Measurements from ENCODE around the gene NAA35.
"Not testable (repeated sequence)": the region's sequence is repeated elsewhere in the genome, so short reads cannot be mapped to it uniquely, and the experiment has no call there.

The NAA35 gene

GRCh38 chr9:85925493-85925892 lies 15.5 kb upstream of the NAA35 start:
- TF ChIP-seq, protein P1, sequence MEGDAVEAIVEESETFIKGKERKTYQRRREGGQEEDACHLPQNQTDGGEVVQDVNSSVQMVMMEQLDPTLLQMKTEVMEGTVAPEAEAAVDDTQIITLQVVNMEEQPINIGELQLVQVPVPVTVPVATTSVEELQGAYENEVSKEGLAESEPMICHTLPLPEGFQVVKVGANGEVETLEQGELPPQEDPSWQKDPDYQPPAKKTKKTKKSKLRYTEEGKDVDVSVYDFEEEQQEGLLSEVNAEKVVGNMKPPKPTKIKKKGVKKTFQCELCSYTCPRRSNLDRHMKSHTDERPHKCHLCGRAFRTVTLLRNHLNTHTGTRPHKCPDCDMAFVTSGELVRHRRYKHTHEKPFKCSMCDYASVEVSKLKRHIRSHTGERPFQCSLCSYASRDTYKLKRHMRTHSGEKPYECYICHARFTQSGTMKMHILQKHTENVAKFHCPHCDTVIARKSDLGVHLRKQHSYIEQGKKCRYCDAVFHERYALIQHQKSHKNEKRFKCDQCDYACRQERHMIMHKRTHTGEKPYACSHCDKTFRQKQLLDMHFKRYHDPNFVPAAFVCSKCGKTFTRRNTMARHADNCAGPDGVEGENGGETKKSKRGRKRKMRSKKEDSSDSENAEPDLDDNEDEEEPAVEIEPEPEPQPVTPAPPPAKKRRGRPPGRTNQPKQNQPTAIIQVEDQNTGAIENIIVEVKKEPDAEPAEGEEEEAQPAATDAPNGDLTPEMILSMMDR (IDR thresholded peaks at IDR 0.05; ENCODE audit: control extremely low read depth, extremely low read depth, low read depth, missing control alignments) = no peak
- CTCF ChIA-PET = interaction anchor here (1.5 kb wide), 1 partner anchor 26 kb away, joined by 3 read pairs; no protein-coding TSS in a partner anchor
- POLR2A ChIA-PET = no interaction called here
- DNase-seq (ENCODE audit: extremely low spot score) = no peak

- CTCF ChIA-PET = no interaction called here
- no peak for DNase-seq (ENCODE audit: extremely low spot score)
- TF ChIP-seq, protein P1 (IDR thresholded peaks at IDR 0.05; ENCODE audit: control extremely low read depth, extremely low read depth, low read depth, missing control alignments) = no peak
- POLR2A ChIA-PET = no interaction called here
Measured at GRCh38 chr9:85927076-85927475, 13.9 kb upstream of the NAA35 start.

DNA sequence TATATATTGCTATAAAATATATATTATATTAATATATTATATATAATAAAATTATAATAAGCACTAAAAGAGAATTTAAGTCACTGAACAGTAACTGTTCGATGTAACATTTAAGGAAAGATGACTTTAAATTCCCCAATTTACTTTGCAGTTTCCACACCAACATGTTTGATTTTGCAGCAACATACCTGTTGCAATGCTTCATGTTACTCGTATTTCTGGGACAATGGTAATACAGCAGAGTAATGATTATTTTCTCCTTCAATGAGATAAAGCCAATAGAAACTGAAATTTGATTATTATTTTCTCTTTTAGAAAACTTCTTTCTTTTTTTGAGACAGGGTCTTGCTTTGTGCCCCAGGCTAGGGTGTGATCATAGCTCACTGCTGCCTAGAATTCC lies 9.5 kb upstream of the NAA35 start:
- ChIA-PET CTCF (interaction anchor here (1.3 kb wide), 1 partner anchor 8 kb away, joined by 4 read pairs; no protein-coding TSS in a partner anchor), POLR2A (no interaction called here)
- TF ChIP-seq, protein P1 (IDR thresholded peaks at IDR 0.05; ENCODE audit: control extremely low read depth, extremely low read depth, low read depth, missing control alignments) = no peak
- no peak for DNase-seq (ENCODE audit: extremely low spot score)

DNA sequence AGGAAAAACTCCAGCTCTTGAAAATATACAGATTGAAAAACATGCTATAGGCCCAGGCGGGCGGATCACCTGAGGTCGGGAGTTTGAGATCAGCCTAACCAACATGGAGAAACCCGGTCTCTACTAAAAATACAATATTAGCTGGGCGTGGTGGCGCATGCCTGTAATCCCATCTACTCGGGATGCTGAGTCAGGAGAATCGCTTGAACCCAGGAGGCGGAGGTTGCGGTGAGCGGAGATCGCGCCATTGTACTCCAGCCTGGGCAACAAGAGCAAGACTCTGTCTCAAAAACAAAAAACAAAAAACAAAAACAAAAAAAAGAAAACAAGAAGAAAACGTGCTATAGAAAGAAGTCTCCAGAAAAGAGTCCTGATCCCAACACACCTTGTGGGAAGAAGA lies 5.0 kb upstream of the NAA35 start:
- DNase-seq (ENCODE audit: extremely low spot score); CTCF ChIA-PET; POLR2A ChIA-PET: not testable (repeated sequence)

DNA sequence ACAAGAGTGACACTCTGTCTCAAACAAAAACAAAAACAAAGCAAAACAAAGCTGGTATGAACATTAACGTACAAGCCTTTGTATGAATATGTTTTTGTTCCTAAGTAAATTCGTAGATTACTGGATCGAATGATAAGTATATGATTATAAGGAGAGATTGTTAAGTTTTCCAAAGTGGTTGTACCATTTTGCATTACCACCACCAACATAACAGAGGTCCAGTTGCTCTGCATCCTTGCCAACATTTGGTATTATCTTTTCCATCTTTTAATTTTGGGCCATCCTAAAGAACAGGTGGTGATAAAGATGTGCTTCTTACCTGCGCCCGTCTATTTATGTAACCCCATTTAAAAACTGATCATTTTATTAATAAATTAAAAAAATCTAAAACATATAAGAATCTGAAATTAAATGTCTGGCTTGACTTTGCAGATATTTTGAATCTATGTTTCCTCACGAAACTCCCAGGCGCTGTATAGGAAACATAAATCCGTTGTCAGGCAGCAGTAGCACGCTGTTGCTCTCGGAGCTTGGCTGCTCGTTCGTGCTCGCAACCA lies 593 bp upstream of the NAA35 start:
- ChIA-PET POLR2A (interaction anchor here (0.5 kb wide), 1 partner anchor 18 kb away, joined by 5 read pairs; no protein-coding TSS in a partner anchor), CTCF (no interaction called here)
- TF ChIP-seq, protein P1 (IDR thresholded peaks at IDR 0.05; ENCODE audit: control extremely low read depth, extremely low read depth, low read depth, missing control alignments) = no peak
- DNase-seq (ENCODE audit: extremely low spot score) = no peak

- DNase-seq (ENCODE audit: extremely low spot score) = no peak
- CTCF ChIA-PET = no interaction called here
- TF ChIP-seq, protein P1 (IDR thresholded peaks at IDR 0.05; ENCODE audit: control extremely low read depth, extremely low read depth, low read depth, missing control alignments) = no peak
- POLR2A ChIA-PET = no interaction called here
Measured at GRCh38 chr9:85941622-85941940, 635 bp downstream of the NAA35 start.

GRCh38 chr9:85941966-85942912 lies 1.3 kb downstream of the NAA35 start:
- no peak for DNase-seq (ENCODE audit: extremely low spot score)
- POLR2A ChIA-PET = no interaction called here
- TF ChIP-seq, protein P1 (IDR thresholded peaks at IDR 0.05; ENCODE audit: control extremely low read depth, extremely low read depth, low read depth, missing control alignments) = no peak
- CTCF ChIA-PET = interaction anchor here (1.8 kb wide), 1 partner anchor 62 kb away, joined by 4 read pairs; no protein-coding TSS in a partner anchor
